ENCODE results near the gene MYLK.
"Not testable (repeated sequence)": the region's sequence is repeated elsewhere in the genome, so short reads cannot be mapped to it uniquely, and the experiment has no call there.

Gene MYLK

GRCh38 chr3:123712077-123712860, 171.9 kb downstream of the MYLK start:
- H3K27ac ChIP-seq = no peak overlapping the region
- DNase-seq (ENCODE audit: low read depth, low spot score) = no peak

GRCh38 chr3:123711356-123711755, 172.8 kb downstream of the MYLK start:
- no peak for DNase-seq (ENCODE audit: low read depth, low spot score)
- H3K27ac ChIP-seq = no peak overlapping the region

- DNase-seq (ENCODE audit: low read depth, low spot score) = no peak
- H3K27ac ChIP-seq = no peak overlapping the region
Observed at GRCh38 chr3:123708531-123708930, 175.6 kb downstream of the MYLK start.

- DNase-seq (ENCODE audit: low read depth, low spot score); H3K27ac ChIP-seq: not testable (repeated sequence)
Observed at GRCh38 chr3:123707641-123708040, 176.5 kb downstream of the MYLK start.

- no peak for DNase-seq (ENCODE audit: low read depth, low spot score)
- no peak overlapping the region for H3K27ac ChIP-seq
Observed at GRCh38 chr3:123706871-123707270, 177.3 kb downstream of the MYLK start.

GRCh38 chr3:123705488-123706285, 178.4 kb downstream of the MYLK start:
- H3K27ac ChIP-seq = no peak overlapping the region

GRCh38 chr3:123703663-123704062, 180.5 kb downstream of the MYLK start:
- H3K27ac ChIP-seq; DNase-seq (ENCODE audit: low read depth, low spot score): not testable (repeated sequence)

More at GRCh38 chr3:123705488-123706285, 178.4 kb downstream of the MYLK start:
- no peak for DNase-seq (ENCODE audit: low read depth, low spot score)

- H3K27ac ChIP-seq = no peak overlapping the region
- DNase-seq (ENCODE audit: low read depth, low spot score) = no peak
Observed at GRCh38 chr3:123702720-123703119, 181.4 kb downstream of the MYLK start.

- H3K27ac ChIP-seq; DNase-seq (ENCODE audit: low read depth, low spot score): not testable (repeated sequence)
Observed at GRCh38 chr3:123702057-123702456, 182.1 kb downstream of the MYLK start.

GRCh38 chr3:123700791-123701722, 183.1 kb downstream of the MYLK start:
- no peak for DNase-seq (ENCODE audit: low read depth, low spot score)
- no peak overlapping the region for H3K27ac ChIP-seq

- no peak overlapping the region for H3K27ac ChIP-seq
- DNase-seq (ENCODE audit: low read depth, low spot score) = no peak
Observed at GRCh38 chr3:123698813-123699212, 185.3 kb downstream of the MYLK start.

GRCh38 chr3:123696808-123697207, 187.3 kb downstream of the MYLK start:
- no peak overlapping the region for H3K27ac ChIP-seq
- no peak for DNase-seq (ENCODE audit: low read depth, low spot score)

GRCh38 chr3:123695731-123696640, 188.1 kb downstream of the MYLK start:
- DNase-seq (ENCODE audit: low read depth, low spot score) = no peak
- no peak overlapping the region for H3K27ac ChIP-seq

GRCh38 chr3:123695152-123695551, 189.0 kb downstream of the MYLK start:
- H3K27ac ChIP-seq = no peak overlapping the region
- no peak for DNase-seq (ENCODE audit: low read depth, low spot score)

GRCh38 chr3:123694366-123695087, 189.6 kb downstream of the MYLK start:
- no peak overlapping the region for H3K27ac ChIP-seq
- no peak for DNase-seq (ENCODE audit: low read depth, low spot score)

- H3K27ac ChIP-seq = no peak overlapping the region
- DNase-seq (ENCODE audit: low read depth, low spot score) = no peak
Observed at GRCh38 chr3:123693584-123694190, 190.4 kb downstream of the MYLK start.

- no peak for DNase-seq (ENCODE audit: low read depth, low spot score)
- no peak overlapping the region for H3K27ac ChIP-seq
Observed at GRCh38 chr3:123692671-123693070, 191.5 kb downstream of the MYLK start.

- no peak overlapping the region for H3K27ac ChIP-seq
- DNase-seq (ENCODE audit: low read depth, low spot score) = no peak
Observed at GRCh38 chr3:123692041-123692440, 192.1 kb downstream of the MYLK start.

Measured in epithelial cell of prostate (primary cell).